Measurements from ENCODE around the gene MAPKAPK5. TPM values are rescaled to one million over a fixed set of nuclear protein-coding genes. Genes with fewer than 3 reads are reported as not detected.

The MAPKAPK5 gene, protein sequence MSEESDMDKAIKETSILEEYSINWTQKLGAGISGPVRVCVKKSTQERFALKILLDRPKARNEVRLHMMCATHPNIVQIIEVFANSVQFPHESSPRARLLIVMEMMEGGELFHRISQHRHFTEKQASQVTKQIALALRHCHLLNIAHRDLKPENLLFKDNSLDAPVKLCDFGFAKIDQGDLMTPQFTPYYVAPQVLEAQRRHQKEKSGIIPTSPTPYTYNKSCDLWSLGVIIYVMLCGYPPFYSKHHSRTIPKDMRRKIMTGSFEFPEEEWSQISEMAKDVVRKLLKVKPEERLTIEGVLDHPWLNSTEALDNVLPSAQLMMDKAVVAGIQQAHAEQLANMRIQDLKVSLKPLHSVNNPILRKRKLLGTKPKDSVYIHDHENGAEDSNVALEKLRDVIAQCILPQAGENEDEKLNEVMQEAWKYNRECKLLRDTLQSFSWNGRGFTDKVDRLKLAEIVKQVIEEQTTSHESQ
- total RNA-seq = 21.6 and 23.0 TPM in 2 replicates

DNA sequence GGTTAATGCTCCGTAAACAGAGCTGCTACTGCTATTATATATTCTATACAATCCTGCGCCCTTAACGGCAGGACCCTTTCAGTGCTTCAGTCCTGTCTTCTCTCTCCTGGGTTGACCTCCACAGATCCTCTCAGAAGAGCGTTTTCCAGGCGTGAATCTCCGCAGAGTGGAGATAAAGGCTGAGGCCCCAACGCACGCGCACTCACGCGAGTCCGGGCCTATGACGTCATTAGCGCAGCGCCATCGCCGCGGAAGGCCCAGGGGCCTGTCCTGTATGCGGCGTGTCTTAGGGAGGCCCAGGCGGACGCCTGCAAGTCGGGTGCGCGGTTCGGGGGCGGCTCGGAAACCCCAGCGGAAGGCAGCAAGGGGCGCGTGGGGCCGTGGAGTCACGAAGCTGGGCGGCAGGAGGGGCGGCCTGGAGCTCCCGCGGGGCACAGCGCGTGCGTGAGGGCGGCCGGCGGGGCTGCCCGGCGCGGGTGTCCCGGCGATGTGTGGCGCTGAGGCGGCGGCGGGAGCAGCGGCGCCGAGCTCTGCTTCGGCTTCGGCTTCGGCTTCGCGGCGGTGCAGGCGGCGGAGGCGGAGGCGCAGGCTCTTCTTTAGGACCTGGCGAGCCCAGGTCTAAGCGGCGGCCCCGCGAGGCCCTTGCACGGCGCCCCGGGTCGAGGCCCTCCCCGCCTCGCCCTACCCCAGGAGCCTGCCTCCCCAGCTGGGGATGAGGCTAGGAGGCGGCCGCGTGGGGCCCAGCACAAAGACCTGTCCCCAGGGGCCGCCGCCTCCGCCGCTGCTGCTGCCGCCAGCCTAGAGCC, at the start of gene MAPKAPK5:
MAPKAPK5 (plus strand) TSS at position 479 of the 806 bp plus-strand sequence. CDS start 506 bp downstream, outside the sequence.

Other genes with a start within 250 kb of the MAPKAPK5 start
- gene ATXN2, start 242.9 kb upstream of the MAPKAPK5 start, total RNA-seq = 14.2 and 20.9 TPM in 2 replicates
- 11.8 and 11.9 TPM in 2 replicates for gene BRAP, start 156.3 kb upstream of the MAPKAPK5 start, total RNA-seq
- 12.0 and 22.8 TPM in 2 replicates for gene ACAD10, start 156.2 kb upstream of the MAPKAPK5 start, total RNA-seq
- gene ALDH2, start 75.3 kb upstream of the MAPKAPK5 start, total RNA-seq = 77.8 and 98.0 TPM in 2 replicates
- gene TMEM116, start 170.9 kb downstream of the MAPKAPK5 start, total RNA-seq = 7.5 and 10.7 TPM in 2 replicates
- gene ERP29, start 171.2 kb downstream of the MAPKAPK5 start, total RNA-seq = 71.2 and 85.5 TPM in 2 replicates

Data from pericardium fibroblast (primary cell).